ENCODE measurements around the gene ZBED2. TPM values are rescaled to one million over a fixed set of nuclear protein-coding genes. Genes with fewer than 3 reads are reported as not detected.

ZBED2 gene, protein sequence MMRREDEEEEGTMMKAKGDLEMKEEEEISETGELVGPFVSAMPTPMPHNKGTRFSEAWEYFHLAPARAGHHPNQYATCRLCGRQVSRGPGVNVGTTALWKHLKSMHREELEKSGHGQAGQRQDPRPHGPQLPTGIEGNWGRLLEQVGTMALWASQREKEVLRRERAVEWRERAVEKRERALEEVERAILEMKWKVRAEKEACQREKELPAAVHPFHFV
- total RNA-seq = not detected in 2 replicates

DNA sequence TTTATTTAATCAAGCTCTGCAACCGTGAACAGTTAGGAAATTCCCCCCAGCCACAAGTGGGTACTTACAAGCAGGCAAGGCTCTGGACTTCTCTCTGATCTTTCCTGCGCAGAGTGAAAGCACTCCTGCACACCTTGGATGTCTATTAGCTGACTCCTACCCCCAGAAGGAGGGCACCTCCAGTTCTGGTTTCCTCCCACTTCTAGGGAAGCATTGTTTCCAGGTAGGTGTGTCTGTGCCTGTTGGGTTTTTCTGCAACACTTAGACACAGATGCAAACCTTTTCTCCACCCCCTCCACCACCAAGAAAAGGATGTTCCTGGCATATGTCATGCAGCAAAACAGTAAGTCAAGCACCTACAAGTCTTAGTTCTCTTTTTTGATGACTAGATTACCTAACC is at the start of gene ZBED2:
Gene ZBED2, minus strand, starts transcription at position 115 of the 400 bp plus-strand sequence. CDS start 1,145 bp downstream, outside the sequence.

Other genes with a start within 250 kb of the ZBED2 start
- gene CD96, start 53.1 kb downstream of the ZBED2 start, total RNA-seq = not detected in 2 replicates
- not detected in 2 replicates for gene PLCXD2, start 79.3 kb upstream of the ZBED2 start, total RNA-seq